Neural crest cell (in vitro differentiated cells): ENCODE data around the gene LPA. TPM values are rescaled to one million over a fixed set of nuclear protein-coding genes. Genes with fewer than 3 reads are reported as not detected.
A peak's percentile ranks its signal among the peaks of the same experiment; 100 is the strongest.

ENCODE experiments used
- DNase-seq: peaks from one replicate; pipeline ENCODE4 v3.0.0; 2021; ENCODE audit warnings: low read depth, mixed read lengths, low spot score
- H3K27ac Mint-ChIP-seq: one replicate; pipeline ENCODE4 v1.8.0; 2021; ENCODE audit warnings: mild to moderate bottlenecking, mixed read lengths; ENCODE audit not compliant: unreplicated experiment
- H3K27me3 Mint-ChIP-seq: 2 replicates; pipeline ENCODE4 v1.8.0; 2021; ENCODE audit warnings: low read depth, mild to moderate bottlenecking, mixed read lengths
- H3K36me3 Mint-ChIP-seq: 2 replicates; pipeline ENCODE4 v1.8.0; 2021; ENCODE audit warnings: low read depth, mild to moderate bottlenecking, mixed read lengths
- H3K4me1 Mint-ChIP-seq: 2 replicates; pipeline ENCODE4 v1.8.0; 2021; ENCODE audit warnings: mixed read lengths
- H3K4me3 Mint-ChIP-seq: one replicate; pipeline ENCODE4 v1.8.0; 2021; ENCODE audit warnings: mild to moderate bottlenecking, mixed read lengths
- H3K9me3 Mint-ChIP-seq: 2 replicates; pipeline ENCODE4 v1.8.0; 2021; ENCODE audit warnings: mixed read lengths
- CTCF ChIP-seq: fragments of 200-600 bp; sonication (generic); conservative IDR thresholded peaks from 2 replicates; pipeline ENCODE4 v1.5.0; 2021; ENCODE audit warnings: antibody characterized with exemption, mild to moderate bottlenecking
- total RNA-seq: library from RNA; stranded (reverse); gene quantifications from 2 replicates; pipeline ENCODE4 v1.2.1, GENCODE V29; 2021

The LPA gene
- total RNA-seq, 1 donor from 2014 or later, result 0.65 TPM

GRCh38 chr6:160510199-160510598, 153.9 kb downstream of the LPA start:
- Mint-ChIP-seq H3K4me3 (no peak overlapping the region), H3K27ac (no peak overlapping the region), H3K36me3 (peaks cover 3% of the 10 kb centered on the region), H3K27me3 (no peaks in the 10 kb centered on the region), H3K9me3 (peaks cover 4% of the 10 kb centered on the region), H3K4me1 (no peaks in the 10 kb centered on the region)
- no peak for DNase-seq
- no peak for TF ChIP-seq CTCF

- no peak for TF ChIP-seq CTCF
Measured at GRCh38 chr6:160509610-160510009, 154.5 kb downstream of the LPA start.

GRCh38 chr6:160508599-160508998, 155.5 kb downstream of the LPA start:
- Mint-ChIP-seq H3K4me3 (no peak overlapping the region), H3K9me3 (peaks cover 7% of the 10 kb centered on the region), H3K27me3 (no peaks in the 10 kb centered on the region), H3K4me1 (no peaks in the 10 kb centered on the region), H3K36me3 (peaks cover 4% of the 10 kb centered on the region), H3K27ac (no peak overlapping the region)
- DNase-seq, result no peak
- no peak for TF ChIP-seq CTCF

More at GRCh38 chr6:160509610-160510009, 154.5 kb downstream of the LPA start:
- peaks cover 3% of the 10 kb centered on the region for H3K36me3 Mint-ChIP-seq
- H3K9me3 Mint-ChIP-seq, result peaks cover 4% of the 10 kb centered on the region
- DNase-seq, result no peak
- H3K4me3 Mint-ChIP-seq, result no peak overlapping the region
- H3K27ac Mint-ChIP-seq, result peak overlapping the region; percentile 46
- H3K4me1 Mint-ChIP-seq, result no peaks in the 10 kb centered on the region
- H3K27me3 Mint-ChIP-seq, result no peaks in the 10 kb centered on the region

GRCh38 chr6:160507420-160507819, 156.7 kb downstream of the LPA start:
- no peak for DNase-seq
- Mint-ChIP-seq H3K4me3 (no peak overlapping the region), H3K27ac (no peak overlapping the region), H3K27me3 (no peaks in the 10 kb centered on the region), H3K36me3 (peaks cover 2% of the 10 kb centered on the region), H3K9me3 (peaks cover 7% of the 10 kb centered on the region), H3K4me1 (no peaks in the 10 kb centered on the region)
- TF ChIP-seq CTCF, result no peak

- Mint-ChIP-seq H3K4me3 (no peak overlapping the region), H3K36me3 (peaks cover 5% of the 10 kb centered on the region), H3K27me3 (no peaks in the 10 kb centered on the region), H3K4me1 (no peaks in the 10 kb centered on the region), H3K9me3 (peaks cover 9% of the 10 kb centered on the region), H3K27ac (no peak overlapping the region)
- DNase-seq, result no peak
- TF ChIP-seq CTCF, result no peak
Measured at GRCh38 chr6:160505970-160506369, 158.1 kb downstream of the LPA start.

- Mint-ChIP-seq H3K9me3 (peaks cover 7% of the 10 kb centered on the region), H3K36me3 (peaks cover 18% of the 10 kb centered on the region)
Measured at GRCh38 chr6:160500639-160501038, 163.4 kb downstream of the LPA start.

More at GRCh38 chr6:160500639-160501038, 163.4 kb downstream of the LPA start:
- no peak for DNase-seq
- no peak for TF ChIP-seq CTCF
- Mint-ChIP-seq H3K4me3 (no peak overlapping the region), H3K4me1 (no peaks in the 10 kb centered on the region), H3K27ac (no peak overlapping the region), H3K27me3 (no peaks in the 10 kb centered on the region)
